HG02759 (cell line): ENCODE results near the gene MIS12.

ENCODE experiments used
- ATAC-seq: cut with Tn5 transposase; IDR thresholded peaks from one replicate; pipeline ENCODE4 v1.9.1; 2021; ENCODE audit warnings: mild to moderate bottlenecking, moderate library complexity; ENCODE audit not compliant: unreplicated experiment

Gene MIS12

DNA sequence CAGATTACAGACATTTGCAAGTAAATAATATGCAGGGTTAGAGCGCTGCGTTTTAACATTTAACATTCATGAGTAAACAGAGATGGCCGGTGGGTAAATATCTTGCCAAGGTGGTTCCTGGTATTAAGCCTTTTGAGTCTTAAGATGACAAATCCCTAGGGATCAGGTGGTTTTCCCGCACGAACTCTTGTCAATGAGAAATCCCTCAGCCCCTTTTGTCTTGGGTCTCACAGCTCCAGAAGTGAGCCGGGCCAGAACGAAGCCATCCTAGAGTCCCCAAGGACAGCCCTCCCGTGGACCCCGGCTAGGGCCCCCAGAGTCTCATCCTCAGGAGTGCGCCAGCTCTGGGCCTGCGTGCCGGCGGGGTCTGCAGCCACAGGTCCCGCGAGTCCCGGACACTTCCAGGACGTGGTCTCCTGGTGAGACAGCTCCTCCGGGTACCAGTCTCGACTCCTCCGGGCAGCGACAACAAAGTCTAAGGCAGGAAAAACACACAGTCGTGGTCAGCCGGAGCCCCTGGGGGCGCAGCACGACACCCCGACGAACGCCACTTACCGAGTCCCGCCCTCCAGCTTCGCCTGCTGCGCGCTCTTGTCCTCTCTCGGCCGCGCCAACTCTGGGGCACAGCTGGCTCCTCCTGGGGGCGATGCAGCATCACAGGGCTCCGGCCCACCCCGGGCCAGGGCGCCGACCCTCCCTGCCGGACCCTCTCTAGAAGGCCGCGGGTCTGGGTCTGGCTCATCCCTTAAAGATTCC lies 13.3 kb downstream of the MIS12 start:
- ATAC-seq: no peak

DNA sequence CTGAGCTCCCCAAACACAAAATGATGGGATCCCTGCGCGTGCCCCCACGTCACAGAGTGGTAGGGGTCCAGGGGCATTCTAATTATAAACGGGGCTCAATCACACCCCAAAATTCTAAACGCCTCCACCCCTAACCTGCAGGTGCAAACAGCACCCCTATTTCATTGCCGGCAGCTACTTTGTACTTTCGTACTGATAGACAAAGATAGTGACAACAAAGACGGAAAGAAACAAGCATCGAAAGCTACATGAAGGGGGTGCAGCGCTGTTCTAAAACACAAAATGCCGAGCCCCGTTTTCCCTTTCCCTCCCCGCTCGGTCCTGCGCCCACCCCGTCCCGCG lies 13.9 kb downstream of the MIS12 start:
- no peak for ATAC-seq

DNA sequence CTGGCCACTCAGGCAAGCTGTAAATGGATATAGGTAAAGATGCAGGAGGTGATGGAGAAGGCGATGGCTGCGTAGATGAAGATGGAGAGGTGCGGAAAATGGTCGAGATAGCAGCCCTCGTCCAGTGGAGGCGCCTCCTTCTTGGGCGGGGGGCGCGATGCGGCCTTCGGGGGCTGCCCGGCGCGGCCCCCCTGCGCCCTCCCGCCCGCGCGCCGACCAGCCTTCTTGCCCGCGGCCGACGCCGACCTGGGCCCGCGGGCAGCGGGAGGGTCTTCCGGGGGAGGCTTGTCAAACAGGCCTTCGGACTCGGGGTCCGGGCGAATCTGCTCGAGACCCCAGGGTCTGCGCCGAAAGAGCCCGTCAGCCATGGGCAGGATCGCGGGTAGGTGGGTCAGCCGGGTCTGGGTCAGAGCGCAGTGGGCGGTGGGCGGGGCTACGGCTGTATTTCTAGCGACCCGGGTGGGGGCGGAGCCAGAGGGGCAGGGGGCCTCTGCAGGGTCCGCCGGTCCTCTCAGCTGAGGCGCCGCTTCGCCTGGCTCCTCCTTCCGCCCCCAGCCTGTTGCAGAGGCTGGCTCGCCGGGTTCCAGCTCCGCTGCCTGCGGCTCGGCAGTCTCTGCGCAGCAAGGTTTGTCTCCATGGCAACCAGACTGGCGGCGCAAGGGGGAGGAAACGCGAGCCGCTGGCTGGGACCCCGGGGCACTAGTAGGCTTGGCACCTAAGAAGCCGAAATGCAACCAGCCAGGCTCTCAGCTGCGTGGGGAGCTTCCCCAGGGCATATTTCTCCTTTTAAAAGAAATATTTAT lies 14.4 kb downstream of the MIS12 start:
- ATAC-seq: peak; percentile 68

DNA sequence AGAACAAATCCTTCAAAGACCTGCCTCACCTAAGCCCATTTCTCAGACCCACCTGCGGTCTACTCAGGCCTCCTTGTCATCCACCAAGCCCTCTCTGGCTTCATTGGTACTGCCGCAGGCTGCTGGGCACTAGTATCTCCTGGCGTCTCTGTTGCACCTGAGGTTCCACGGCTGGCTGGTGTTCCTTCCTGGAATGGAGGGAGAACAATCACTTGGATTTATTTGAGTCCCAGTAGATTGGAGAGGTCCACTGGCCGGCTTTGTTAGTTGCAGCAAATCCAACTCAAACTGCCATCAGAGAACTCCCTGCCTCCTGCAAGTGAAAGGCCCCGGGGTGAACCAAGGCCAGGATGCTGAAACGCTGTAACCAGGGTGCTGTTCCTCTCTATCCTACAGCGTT lies 15.3 kb downstream of the MIS12 start:
- no peak for ATAC-seq

DNA sequence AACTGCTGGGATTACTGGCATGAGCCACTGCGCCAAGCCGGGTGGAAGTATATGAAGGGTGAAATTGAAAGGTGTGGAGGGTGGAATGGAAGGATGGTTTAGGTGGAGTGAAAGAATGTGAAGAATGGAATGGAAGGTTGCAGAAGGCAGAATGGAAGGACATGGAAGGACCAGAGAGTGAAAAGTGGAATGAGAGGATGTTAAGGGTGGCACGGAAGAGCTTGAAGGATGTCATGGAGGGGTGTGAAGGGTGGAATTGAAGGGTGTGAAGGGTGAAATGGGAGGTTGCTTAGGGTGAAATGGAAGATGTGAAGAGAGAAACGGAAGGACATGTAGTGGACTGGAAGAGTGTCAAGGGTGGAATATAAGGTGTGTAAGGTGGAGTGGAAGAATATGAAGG lies 16.2 kb downstream of the MIS12 start:
- no peak for ATAC-seq

DNA sequence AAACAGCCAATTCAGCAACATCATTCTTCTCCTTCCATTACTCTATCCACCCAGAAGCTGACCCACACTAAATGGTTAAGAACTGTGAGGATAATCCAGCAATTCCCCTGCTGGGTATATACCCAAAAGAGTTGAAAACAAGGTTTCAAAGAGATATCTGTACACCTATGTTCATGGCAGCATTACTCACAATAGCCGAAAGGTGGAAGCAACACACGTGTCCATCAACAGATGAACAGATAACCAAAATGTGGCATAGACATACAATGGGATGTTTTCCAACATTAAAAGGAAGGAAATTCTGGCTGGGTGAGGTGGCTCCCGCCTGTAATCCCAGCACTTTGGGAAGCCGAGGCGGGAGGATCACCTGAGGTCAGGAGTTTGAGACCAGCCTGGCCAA lies 19.9 kb downstream of the MIS12 start:
- ATAC-seq: no peak

DNA sequence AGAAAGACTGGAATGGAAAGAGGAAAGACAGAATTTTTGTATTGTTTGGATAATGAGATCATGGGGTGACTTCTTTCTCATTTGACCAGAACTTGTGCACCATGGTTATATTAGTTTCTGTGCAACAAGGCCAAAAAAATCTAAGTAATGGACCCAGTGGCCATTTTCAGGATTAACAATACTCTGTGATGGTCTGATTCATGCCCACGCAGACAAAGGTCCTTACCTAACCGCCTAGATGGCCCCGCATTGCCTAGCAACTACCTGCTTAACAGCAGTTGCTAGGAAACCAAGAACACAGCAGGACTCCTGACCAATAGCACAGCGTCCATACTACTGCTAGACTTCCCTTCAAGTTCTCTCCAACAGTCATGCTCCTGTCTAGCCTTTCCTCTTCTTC lies 22.4 kb downstream of the MIS12 start:
- no peak for ATAC-seq

DNA sequence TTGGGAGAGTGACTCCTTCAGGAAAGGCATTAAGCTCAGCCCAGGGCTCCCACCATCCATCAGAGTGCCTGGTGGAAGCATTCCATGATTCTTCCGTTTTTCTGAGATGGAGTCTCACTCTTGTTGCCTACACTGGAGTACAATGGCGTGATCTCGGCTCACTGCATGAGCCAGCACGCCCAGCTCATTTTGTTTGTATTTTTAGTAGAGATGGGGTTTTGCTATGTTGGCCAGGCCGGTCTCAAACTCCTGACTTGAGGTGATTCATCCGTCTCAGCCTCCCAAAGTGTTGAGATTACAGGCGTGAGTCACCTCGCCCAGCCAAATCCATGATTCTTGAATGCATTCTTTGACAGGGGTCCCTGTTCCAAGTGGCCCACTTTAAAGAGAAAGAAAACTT lies 23.1 kb downstream of the MIS12 start:
- no peak for ATAC-seq

DNA sequence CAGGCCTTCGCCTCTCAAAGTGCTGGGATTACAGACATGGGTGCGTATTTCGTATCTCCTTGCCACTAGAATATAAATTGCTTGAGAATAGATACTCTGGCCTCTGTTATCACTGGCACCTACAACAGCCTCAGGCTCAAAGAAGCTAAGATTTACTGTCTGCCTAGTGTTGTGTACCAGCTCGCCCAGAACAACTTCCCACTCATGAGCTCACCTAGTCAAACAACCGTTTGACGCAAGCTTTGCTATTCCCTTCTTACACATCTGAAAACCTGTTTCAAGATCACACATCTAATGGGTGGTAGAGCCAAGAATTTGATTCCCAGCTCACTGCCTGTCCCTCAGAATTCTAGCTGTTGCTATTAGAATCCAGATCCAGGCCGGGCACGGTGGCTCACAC lies 24.4 kb downstream of the MIS12 start:
- no peak for ATAC-seq

DNA sequence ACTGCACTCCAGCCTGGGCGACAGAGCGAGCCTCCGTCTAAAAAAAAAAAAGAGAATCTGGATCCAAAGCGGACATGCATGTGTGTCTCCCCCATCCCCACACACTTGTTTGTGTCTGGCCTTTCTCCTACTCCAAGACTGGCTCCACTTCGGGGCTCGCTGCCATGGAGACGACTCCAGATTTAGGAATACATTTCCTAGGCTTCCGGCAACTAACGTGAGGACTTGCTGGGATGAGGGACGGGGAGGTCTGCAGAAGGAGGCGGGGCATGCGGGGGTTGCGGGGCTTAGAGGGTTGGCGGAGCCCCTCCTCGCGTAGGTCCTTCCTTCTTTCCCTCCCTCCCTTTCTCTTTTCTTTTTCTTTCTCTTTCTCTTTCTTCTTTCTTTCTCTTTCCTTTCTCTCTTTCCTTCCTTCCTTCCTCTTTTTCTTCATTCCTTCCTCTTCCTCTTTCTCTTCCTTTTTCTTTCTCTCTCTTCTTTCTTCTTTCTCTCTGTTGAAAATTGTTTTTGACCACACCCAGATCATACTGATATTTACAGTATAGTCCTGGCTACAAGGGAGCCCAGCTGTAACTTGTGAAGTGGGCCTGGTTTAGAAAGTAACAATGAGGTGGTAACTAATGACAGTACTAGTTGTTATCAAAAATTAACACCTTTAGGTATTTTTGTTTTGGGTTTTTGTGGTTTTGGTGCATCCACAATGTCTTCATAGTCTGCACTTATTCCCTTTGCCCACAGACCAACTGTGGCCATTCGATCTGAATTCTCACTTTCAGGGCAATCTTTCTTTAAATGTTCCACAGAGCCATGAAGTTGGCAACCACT lies 25.2 kb downstream of the MIS12 start:
- ATAC-seq: no peak

DNA sequence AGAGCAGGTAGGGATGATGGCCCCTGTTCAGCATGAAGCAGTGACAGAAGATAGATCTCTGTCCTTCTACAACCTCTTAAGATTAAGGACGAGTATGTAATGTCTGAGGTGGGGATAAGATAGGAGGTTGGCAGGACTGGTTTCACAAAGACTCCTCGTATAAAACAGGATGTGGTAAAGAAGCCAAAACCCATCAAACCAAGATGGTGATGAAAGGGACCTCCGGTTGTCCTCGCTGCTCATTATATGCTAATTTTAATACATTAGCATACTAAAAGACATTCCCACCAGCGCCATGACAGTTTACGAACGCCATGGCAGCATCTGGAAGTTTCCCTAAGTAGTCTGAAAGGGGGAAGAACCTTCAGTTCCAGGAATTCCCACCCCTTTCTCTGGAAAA lies 27.3 kb downstream of the MIS12 start:
- no peak for ATAC-seq

DNA sequence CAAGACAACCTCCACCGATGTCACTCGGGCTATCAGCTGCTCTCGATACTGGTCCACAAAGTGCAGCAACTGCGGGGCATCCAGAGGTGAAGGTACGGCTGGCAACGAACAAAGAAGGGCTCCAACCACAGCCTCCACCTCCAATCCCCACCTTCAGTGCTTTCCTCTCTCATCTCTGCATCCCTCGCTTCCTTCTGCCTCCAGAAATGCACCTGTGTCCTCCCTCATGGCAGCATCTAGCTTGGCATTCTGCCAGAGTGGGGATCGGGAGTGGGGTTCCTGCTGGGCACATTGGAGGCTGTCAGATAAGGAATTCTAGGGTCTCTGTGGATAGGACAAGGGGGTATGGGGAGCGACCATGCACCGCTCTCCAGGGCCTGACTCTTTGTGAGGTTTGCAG lies 28.6 kb downstream of the MIS12 start:
- no peak for ATAC-seq

DNA sequence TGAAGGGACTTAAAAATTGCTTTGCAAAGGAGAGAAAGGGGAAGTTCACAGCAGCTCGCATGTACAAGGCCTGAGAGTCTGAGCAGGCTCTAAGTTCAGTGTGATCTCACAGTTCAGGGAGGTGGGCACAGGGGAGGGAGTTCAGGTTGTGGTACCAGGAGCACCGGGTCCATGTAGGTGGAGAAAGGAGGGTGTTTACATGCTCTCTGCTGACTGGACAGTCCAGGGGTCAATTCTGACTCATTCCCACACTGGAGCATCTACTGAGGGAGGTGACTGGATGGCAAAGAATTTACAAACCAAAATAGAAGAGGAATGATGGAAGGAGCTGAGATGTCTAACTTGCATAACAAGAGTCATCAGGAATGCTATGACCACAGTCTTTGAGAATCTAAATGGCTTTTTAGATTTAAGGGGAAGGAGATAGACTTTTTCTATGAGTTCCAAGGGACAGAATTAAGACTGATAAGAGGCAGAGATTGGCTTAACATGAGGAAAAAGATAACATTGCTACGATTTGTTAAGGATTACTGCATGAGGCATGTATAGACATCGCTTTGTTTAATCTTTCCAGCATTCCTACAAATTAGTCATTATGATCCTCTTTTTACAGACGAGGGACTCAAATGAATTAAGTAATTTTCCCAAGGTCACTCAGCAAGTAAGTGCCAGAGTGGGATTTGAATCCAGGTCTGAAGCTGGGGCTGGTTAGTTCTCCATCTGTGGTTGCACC lies 29.9 kb downstream of the MIS12 start:
- no peak for ATAC-seq

DNA sequence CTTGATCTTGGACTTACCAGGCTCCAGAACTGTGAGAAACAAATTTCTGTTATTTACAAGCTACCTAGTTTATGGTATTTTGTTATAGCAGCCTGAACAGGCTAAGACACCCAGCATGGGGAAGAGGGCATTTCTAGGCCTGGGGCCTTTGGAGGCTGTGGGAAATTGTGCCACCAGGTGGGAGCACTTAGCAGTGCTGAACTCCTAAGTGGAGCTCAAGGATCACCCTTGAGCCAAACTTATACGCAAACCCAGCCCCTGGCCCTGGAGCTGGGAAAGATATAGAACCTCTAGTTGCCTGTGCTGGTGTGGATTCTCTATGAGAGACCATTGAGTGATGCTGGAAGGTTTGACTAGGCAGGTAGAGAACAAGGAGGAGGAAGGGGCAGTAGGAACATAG lies 36.1 kb downstream of the MIS12 start:
- no peak for ATAC-seq

DNA sequence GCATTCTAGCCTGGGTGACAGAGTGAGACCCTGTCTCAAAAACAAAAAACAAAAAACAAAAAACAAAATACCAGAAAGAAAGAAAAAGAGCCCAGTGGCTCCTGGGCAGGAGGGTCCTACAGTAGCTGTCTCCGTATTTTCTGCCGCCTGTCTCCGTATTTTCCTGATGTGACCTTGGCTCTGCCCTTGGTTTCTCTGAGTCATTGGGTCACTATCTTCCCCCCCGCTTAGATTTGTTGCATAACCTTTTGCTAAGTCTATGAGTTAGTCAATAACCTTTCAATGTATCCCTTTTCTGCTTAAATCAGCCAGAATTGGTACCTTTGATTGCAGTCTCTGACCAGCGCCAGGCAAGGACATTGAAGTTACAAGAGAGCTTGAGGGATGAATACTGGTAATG lies 36.9 kb downstream of the MIS12 start:
- ATAC-seq: no peak

DNA sequence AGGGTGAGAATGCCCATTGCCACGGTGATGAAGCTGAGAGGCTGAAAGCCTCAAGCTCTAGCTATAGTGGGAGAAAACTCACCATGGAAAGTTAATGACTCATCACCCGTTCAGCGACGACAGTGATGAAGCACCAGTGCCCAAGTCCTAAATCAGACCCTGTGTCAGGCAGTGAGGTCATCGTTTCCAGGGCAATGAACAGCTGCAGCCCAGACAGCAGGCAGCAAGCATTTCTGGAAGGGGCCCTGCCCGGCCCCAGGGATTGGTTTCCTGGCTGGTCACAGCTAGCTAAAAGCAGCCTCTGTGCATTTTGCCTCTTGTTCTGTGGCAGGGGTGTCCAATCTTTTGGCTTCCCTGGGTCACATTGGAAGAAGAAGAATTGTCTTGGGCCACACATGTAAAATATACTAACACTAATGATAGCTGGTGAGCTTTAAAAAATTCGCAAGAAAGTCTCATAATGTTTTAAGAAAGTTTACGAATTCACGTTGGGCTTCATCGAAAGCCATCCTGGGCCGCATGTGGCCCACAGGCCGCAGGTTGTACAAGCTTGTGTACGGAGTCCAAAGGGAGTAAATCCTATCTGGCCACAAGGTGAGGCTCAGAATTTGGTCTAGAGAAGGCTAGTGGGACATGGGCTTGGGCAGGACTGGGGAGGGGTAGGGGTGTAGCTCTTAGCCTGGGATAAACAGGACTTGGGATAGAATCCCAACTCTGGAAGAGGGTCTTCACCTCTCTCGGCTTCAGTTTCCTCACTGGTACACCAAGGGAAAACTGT lies 40.6 kb downstream of the MIS12 start:
- no peak for ATAC-seq

DNA sequence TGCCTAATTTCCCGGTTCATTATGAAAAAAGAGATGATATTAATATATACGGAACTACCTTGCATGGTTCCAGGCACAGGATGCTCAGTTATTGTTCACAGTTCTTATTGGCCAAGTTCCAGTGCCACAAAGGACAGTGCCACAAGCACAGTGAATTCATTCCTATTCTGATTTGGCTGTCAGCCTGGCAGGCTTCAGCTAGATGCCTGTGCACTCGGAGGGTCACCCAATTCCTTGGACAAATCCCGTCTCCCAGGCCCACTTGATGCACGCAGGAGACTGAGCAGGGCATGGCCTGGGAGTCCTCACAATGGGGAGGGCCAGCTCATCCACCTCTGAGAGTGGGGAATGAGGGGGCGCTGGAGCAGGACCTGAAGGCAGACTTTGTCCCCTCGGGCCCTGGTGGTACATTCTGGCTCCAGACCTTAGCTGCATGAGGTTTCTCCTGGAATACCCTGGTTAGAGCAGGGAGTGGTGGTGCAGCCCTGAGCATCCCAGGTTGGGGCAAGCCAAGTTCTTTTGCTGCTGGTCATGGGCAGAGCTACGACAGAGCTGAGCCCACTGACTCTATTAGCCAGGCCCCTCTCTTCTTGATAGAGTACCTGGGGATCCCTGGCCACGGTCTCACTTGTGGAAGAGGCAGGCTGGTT lies 41.4 kb downstream of the MIS12 start:
- no peak for ATAC-seq

DNA sequence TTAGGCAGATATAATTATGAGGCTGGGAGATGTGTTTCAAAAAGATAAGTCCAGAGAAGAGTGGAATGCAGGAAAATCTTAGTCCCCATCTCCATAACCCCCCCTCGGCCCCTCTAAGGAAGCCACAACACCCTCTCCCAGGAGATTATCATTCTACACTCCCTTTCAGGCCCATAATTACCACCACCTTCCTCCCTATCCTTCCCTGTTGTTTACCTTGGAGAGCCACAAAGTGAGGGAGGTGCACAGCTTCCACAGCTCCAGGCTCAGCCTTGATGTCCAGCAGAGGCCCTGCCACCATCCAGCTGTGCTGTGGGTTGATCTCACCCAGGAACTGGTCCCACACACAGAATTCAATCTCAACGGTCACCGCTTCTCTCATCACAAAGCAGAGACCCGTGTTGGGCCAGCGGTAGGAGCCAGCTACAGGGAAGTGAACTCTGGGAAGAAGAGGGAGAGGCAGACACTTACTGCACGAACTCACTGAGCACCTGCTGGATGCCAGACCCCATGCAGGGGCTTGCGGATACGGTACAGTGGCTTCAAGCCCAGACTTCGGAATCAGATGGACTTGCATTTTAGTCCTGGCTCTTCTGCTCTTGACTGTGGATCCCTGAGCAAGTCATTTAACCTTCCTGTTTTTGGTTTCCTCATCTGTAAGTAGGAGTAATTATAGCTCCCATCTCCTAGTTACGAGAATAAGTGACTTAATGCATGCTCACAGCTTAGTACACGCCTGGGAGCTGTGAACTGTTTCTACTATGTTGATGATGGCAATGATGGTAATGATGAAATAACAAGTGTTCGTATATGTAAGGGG lies 44.1 kb downstream of the MIS12 start:
- no peak for ATAC-seq

DNA sequence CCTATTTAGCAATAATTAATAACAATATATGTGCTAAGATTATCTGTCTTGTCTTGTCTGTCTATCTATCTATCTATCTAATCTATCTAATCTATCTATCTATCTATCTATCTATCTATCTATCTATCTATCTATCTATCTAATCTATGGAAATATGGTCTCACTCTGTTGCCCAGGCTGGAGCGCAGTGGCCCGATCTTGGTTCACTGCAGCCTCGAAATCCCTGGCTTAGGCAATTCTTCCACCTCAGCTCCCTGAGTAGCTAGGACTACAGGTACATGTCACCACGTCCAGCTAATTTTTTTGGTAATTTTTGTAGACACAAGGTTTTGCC lies 44.7 kb downstream of the MIS12 start:
- no peak for ATAC-seq
